ENCODE results near the gene NENF.
A peak's percentile ranks its signal among the peaks of the same experiment; 100 is the strongest.
"Not testable (repeated sequence)": the region's sequence is repeated elsewhere in the genome, so short reads cannot be mapped to it uniquely, and the experiment has no call there.

The NENF gene

DNA sequence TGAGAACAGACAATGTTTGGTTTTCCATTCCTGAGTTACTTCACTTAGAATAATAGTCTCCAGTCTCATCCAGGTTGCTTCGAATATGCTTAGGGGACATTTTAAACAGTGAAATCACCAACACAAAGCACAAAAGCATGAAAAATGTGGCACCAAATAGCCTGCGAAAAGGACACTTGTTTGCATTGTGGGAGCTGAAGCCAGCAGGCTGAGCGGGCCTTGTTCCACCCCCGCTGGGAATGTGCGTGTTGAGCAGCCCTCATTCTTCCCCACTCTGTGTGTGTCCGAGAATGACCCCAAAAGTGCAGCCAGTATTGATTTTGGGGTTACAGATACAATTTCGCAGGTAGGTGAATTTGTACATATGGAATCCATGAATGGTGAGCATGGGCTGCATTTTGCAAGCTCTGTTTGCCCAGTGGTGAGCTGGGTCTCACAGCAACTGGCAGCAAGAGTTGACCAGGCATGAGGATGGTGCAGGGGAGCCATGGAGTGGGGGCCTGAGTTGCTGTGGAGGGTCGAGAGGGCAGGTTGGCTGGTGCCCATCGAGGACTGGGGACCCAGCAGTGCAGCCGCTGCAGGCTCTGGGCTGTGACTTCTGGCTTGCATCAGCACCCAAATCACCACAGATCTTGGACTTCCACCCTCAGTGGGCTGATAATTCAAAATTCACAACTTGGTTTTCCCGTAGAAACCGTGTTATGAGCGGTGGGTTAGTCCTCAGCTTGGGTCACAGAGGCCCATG, 29.4 kb downstream of the NENF start:
- DNase-seq: no peak

DNA sequence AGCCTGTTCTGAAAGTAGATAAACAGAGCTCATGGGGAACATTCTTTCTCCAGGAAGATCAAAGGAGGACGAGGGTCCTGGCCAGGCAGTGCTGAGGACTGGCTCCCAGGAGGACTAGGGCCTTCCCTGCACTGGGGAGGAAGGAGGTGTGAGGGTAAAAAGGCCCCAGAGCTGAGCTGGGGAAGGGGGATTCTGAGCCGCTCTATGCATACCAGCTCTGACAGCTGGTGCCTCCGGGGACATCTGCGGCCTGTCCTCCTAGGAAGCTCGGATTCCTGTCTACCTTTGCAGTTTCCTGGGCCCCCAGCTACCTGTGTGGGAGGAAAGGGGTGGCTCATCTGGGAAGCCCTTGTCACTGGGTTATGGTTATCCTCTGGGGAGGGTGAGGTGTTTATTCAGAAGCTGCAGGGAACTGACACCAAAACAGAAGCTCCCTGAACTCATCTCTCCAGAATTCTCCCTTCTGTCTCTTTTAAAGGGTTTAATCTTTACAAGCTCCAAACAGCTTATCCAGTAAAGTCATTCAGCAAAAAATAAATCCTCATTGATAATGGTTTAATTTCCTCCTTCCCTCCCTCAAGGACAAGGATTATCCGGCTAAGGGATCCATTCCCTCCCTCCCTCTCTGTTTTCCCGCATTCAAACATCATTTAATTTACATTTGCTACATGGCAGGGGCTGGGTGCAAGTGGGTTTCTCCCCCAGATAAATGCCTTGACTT, 31.0 kb downstream of the NENF start:
- no peak for DNase-seq

GRCh38 chr1:212465311-212465710, 32.6 kb downstream of the NENF start:
- DNase-seq: no peak

- DNase-seq: no peak
Measured at GRCh38 chr1:212466437-212466836, 33.7 kb downstream of the NENF start.

GRCh38 chr1:212466898-212467650, 34.4 kb downstream of the NENF start:
- DNase-seq: no peak

- DNase-seq: no peak
Measured at GRCh38 chr1:212467843-212468482, 35.2 kb downstream of the NENF start.

DNA sequence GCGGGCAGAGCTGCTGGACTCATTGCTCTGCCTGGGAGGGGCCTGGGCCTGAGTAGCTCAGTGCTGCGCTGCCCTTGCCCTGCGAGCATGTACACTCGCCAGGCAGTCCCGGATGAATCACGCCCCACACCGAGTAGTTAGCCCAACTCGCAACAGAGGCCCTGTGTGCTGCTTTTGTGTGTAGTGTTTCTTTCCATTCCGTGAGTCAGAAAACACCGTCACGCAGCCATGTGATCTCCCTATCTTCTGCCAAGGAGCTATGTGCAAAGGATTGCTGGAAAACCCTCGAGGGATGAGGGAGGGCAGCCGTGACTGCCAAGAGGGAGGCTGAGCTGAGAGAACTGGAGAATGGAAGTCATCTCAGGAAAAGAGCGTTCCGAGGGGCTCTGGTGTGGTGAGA, 37.3 kb downstream of the NENF start:
- no peak for DNase-seq

- no peak for DNase-seq
Measured at GRCh38 chr1:212471286-212471685, 38.6 kb downstream of the NENF start.

GRCh38 chr1:212471891-212472675, 39.4 kb downstream of the NENF start:
- DNase-seq: no peak

DNA sequence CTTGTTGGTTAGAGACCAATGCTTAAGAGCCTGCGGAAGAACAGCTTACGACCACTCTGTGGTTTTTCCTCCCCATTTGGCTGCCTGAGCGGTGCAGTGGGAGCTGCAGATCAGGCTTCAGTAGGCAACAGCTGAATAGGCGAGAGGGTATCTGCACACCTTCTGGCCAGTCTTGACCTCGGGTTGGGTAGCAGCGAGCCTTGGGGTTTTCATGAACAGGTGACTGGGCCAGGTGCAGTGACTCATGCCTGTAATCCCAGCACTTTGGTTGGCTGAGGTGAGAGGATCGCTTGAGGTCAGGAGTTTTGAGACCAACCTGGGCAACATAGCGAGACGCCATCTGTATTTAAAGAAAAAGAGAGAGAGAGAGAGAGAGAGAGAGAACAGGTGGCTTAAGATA, 41.0 kb downstream of the NENF start:
- DNase-seq: no peak

DNA sequence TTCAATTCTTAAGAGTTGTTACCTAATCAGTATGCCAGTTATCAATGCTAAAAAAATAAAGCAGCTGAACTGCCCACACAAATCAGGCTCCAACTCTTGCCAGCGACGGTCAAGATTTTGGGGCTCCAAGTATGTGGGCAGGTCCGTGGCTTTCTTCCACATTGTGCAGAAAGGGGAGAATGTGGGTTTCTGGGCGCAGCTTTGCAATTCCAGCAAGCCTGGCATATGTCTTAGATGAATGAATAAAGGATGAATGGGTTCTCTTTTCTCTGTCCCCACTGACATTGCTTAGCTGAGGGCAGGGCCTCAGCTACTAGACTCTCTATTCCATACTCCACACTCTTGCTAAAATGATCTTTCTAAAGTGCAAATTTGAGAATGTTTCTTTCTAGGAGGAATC, 42.4 kb downstream of the NENF start:
- no peak for DNase-seq

DNA sequence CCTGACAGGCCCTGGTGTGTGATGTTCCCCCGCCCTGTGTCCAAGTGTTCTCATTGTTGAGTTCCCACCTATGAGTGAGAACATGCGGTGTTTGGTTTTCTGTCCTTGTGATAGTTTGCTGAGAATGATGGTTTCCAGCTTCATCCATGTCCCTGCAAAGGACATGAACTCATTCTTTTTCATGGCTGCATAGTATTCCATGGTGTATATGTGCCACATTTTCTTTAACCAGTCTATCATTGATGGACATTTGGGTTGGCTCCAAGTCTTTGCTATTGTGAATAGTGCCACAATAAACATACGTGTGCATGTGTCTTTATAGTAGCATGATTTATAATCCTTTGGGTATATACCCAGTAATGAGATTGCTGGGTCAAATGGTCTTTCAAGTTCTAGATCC, 43.1 kb downstream of the NENF start:
- DNase-seq: not testable (repeated sequence)

- peak; percentile 51 for DNase-seq
Measured at GRCh38 chr1:212477014-212477679, 44.4 kb downstream of the NENF start.

DNA sequence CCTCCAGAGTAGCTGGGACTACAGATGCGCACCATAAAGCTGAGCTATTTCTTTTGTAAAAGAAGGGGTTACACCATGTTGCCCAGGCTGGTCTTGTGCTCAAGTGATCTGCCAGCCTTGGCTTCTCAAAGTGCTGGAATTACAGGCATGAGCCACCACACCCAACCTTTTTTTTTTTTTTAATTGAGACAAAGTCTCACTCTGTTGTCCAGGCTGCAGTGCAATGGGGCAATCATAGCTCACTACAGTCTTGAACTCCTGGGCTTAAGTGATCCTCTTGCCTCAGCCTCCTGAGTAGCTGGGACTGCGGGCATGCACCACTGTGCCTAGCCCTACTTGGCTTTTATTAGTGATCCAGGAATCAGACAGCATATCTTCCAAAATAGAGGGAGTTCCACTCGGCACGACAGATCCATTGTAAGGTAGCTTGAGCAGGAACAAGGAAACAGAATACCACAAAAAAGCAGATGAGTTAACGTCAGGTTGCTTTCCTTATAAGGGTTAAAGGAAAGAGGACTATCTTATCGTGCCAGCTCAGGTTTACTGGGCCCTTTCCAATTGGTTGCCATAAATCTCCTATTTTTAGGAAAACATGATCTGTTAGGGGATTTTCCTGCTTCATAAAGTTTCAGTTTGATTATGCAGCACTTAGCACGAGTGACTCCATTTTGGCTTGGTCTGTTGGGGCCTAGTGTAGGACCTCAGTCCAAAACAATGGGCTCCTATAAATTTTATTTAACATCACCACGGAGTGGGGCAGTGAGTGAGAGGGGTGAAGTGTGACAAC, 45.2 kb downstream of the NENF start:
- no peak for DNase-seq

DNA sequence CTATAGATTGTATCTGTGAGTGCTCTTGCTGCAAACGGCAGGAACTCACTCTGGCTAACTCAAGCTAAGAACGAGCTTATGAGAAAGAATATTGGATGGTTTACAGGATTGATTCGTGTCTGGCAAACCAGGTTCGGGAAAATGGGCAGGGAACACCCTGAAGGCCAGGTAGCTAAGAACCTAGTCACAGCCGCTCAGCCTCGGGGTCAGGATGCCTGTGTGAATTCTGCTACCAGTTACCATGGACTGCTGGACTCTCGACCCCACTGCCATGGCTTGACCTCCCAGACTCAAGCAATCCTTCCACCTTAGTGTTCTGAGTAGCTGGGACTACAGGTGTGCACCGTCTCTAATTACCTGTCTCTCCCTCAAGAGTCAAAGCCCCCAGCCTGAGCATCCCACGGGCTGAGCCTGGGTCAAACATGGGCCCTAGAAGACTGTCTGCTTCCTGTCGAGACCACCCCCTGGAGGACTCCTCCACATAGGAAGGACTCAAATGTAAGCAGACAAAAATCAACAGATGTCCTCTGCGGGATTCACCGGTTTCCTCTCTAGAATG, 45.8 kb downstream of the NENF start:
- DNase-seq: no peak

DNA sequence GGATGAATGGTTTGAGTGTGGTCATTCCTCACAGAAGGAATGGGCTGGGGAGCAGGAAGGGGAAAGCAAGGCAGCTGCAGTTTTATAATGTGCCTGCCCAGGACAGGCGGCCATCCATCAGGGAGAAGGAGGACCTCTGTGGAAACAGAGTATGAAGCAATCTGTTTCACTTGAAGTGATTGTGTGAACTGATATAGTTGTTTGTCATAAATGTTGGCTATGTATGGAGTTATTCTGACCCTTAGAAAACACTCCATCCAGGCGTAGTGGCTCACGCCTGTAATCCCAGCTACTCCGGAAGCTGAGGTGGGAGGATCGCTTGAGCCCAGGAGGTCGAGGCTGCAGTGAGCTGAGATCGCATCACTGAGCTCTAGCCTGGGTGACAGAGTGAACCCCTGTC, 46.5 kb downstream of the NENF start:
- DNase-seq: no peak

DNA sequence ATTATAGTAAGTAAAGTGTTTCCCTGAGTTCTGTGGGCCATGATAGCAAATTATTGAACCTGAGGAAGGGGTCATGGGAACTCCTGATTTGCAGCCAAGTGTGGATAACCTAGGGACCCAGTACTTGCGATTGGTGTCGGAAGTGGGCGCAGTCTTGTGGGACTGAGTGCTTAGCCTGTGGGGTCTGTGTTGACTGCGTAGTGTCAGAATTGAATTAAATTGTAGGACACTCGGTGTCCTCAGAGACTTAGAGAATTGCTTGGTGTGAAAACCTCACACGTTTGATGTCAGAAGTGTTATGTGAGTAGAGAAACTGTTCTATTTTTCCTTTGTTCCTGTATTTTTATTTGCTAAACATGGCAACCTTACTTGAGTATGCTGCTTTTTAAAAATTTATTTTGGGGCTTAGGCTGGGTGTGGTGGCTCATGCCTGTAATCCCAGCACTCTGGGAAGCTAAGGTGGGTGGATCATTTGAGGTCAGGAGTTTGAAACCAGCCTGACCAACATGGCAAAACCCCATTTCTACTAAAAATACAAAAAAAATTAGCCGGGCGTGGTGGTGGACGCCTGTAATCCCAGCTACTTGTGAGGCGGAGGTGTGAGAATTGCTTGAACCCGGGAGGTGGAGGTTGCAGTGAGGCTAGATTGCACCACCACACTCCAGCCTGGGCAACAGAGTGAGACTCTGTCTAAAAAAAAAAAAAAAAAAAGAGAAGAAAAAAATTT, 48.2 kb downstream of the NENF start:
- not testable (repeated sequence) for DNase-seq

GRCh38 chr1:212481438-212481767, 48.7 kb downstream of the NENF start:
- DNase-seq: no peak

DNA sequence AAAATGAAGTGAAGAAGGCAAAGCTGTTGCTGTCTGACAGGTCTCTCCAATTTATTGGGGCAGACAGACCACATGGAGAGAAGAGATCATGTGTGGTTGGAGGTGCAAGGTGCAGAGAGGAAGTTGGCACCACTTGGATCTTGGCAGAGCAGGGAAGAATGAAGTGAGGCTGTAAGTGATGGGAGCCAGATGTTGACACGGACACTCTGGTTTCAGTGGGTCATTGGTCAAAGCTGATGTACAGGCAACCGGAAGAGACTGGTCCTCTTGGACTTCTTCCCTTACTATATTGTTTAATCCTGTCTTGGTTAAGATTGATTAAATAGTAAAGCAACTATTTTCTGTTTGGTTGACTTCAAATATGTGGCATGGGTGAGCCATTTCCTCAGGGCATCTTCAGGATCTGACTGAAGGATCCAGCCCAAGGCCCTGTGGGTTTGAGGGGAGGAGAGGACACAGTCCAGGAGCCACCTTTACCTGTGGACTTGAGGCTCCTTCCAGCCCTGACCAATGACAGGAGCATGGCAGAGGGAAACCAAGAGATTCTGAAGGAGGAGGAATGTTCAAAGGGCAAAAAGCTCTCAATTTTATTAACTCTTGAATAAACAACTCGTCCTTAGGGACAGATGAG, 49.4 kb downstream of the NENF start:
- no peak for DNase-seq

Measured in SIG-M5 (cell line).